Neural progenitor cell (in vitro differentiated cells): Measurements from ENCODE around the gene PTPN23. TPM values are rescaled to one million over a fixed set of nuclear protein-coding genes. Genes with fewer than 3 reads are reported as not detected.
"Not testable (repeated sequence)": the region's sequence is repeated elsewhere in the genome, so short reads cannot be mapped to it uniquely, and the experiment has no call there.

ENCODE experiments used
- DNase-seq: peaks from one replicate; pipeline ENCODE4 v3.0.0-alpha.2; 2016; ENCODE audit warnings: low spot score
- H2AFZ ChIP-seq: fragments of 200-600 bp; sonication (generic); replicated peaks from 2 replicates; pipeline ENCODE4 v1.6.1; 2016; ENCODE audit warnings: antibody characterized with exemption
- H3F3A ChIP-seq: fragments of 200-600 bp; sonication (generic); 2 replicates; pipeline ENCODE4 v1.6.1; 2016; ENCODE audit warnings: antibody characterized with exemption, low read depth
- H3K27ac ChIP-seq: fragments of 200-600 bp; sonication (generic); 2 replicates; pipeline ENCODE4 v1.5.1; 2016; ENCODE audit warnings: mild to moderate bottlenecking
- H3K27me3 ChIP-seq: fragments of 200-600 bp; sonication (generic); 2 replicates; pipeline ENCODE4 v1.6.1; 2016; ENCODE audit warnings: mild to moderate bottlenecking, moderate library complexity
- H3K36me3 ChIP-seq: fragments of 200-600 bp; sonication (generic); 2 replicates; pipeline ENCODE4 v1.5.1; 2016
- H3K4me1 ChIP-seq: fragments of 200-600 bp; sonication (generic); 2 replicates; pipeline ENCODE4 v1.6.1; 2016; ENCODE audit warnings: mixed run types
- H3K4me2 ChIP-seq: fragments of 200-600 bp; sonication (generic); 2 replicates; pipeline ENCODE4 v1.6.1; 2016
- H3K4me3 ChIP-seq: fragments of 200-600 bp; sonication (generic); 2 replicates; pipeline ENCODE4 v1.5.1; 2016
- H3K79me2 ChIP-seq: fragments of 200-600 bp; sonication (generic); 2 replicates; pipeline ENCODE4 v1.6.1; 2016; ENCODE audit warnings: low read depth
- H3K9ac ChIP-seq: fragments of 200-600 bp; sonication (generic); 2 replicates; pipeline ENCODE4 v1.6.1; 2016
- H3K9me3 ChIP-seq: fragments of 200-600 bp; sonication (generic); 2 replicates; pipeline ENCODE4 v1.5.1; 2016; ENCODE audit warnings: low read depth
- H4K20me1 ChIP-seq: fragments of 200-600 bp; sonication (generic); 2 replicates; pipeline ENCODE4 v1.6.1; 2016; ENCODE audit warnings: low read depth
- H3K27ac Mint-ChIP-seq: 3 replicates; pipeline ENCODE4 v1.8.0; 2021; ENCODE audit warnings: mixed read lengths
- H3K27me3 Mint-ChIP-seq: 2 replicates; pipeline ENCODE4 v1.8.0; 2022; ENCODE audit warnings: low read depth, mild to moderate bottlenecking, inconsistent platforms, moderate library complexity, mixed read lengths; ENCODE audit not compliant: insufficient read depth
- H3K36me3 Mint-ChIP-seq: 3 replicates; pipeline ENCODE4 v1.8.0; 2021; ENCODE audit warnings: mixed read lengths
- H3K4me1 Mint-ChIP-seq: 3 replicates; pipeline ENCODE4 v1.8.0; 2021; ENCODE audit warnings: mixed read lengths
- H3K4me3 Mint-ChIP-seq: 3 replicates; pipeline ENCODE4 v1.8.0; 2021; ENCODE audit warnings: mild to moderate bottlenecking, moderate library complexity, mixed read lengths
- H3K9me3 Mint-ChIP-seq: 3 replicates; pipeline ENCODE4 v1.8.0; 2020; ENCODE audit warnings: mixed read lengths
- CTCF ChIP-seq: fragments of 200-600 bp; sonication (generic); IDR thresholded peaks from 2 replicates; pipeline ENCODE4 v1.5.1; 2017; ENCODE audit warnings: antibody characterized with exemption, mild to moderate bottlenecking
- EZH2 ChIP-seq: fragments of 200-600 bp; sonication (generic); IDR thresholded peaks from 2 replicates; pipeline ENCODE4 v1.6.1; 2017; ENCODE audit warnings: antibody characterized with exemption, mild to moderate bottlenecking, moderate library complexity
- EZH2phosphoT487 ChIP-seq: fragments of 200-600 bp; sonication (generic); IDR thresholded peaks from 2 replicates; pipeline ENCODE4 v1.6.1; 2017; ENCODE audit warnings: antibody characterized with exemption
- total RNA-seq: library from RNA; depleted of rRNA; stranded (reverse); fragments of >200 nt; gene quantifications from 2 replicates; pipeline ENCODE4 v1.2.3, GENCODE V29; 2015; ENCODE audit warnings: low replicate concordance

The PTPN23 gene
- total RNA-seq, 1 donor from 2014 or later: 3.4 TPM

- no peak for DNase-seq
These were observed 71.8 kb downstream of the PTPN23 start for GRCh38 chr3:47452453-47453215.

GRCh38 chr3:47455806-47456452, 75.1 kb downstream of the PTPN23 start:
- Histone ChIP-seq H3K36me3 (no peaks in the 10 kb centered on the region), H3K4me2 (no peak overlapping the region), H3F3A (peaks cover 5% of the 10 kb centered on the region), H3K9me3 (no peaks in the 10 kb centered on the region), H3K9ac (no peak overlapping the region), H3K79me2 (peaks cover 89% of the 10 kb centered on the region), H2AFZ (no peak overlapping the region), H4K20me1 (peaks cover 15% of the 10 kb centered on the region), H3K4me3 (no peak overlapping the region), H3K27ac (no peak overlapping the region), H3K27me3 (no peaks in the 10 kb centered on the region), H3K4me1 (no peaks in the 10 kb centered on the region)
- no peak overlapping the region for H3K27ac Mint-ChIP-seq
- peaks cover 4% of the 10 kb centered on the region for H3K27me3 Mint-ChIP-seq
- peaks cover 17% of the 10 kb centered on the region for H3K9me3 Mint-ChIP-seq
- no peak for TF ChIP-seq EZH2phosphoT487
- TF ChIP-seq CTCF: no peak
- TF ChIP-seq EZH2: no peak
- H3K4me1 Mint-ChIP-seq: no peaks in the 10 kb centered on the region
- no peak for DNase-seq
- no peak overlapping the region for H3K4me3 Mint-ChIP-seq
- peaks cover 20% of the 10 kb centered on the region for H3K36me3 Mint-ChIP-seq

More at GRCh38 chr3:47452453-47453215, 71.8 kb downstream of the PTPN23 start:
- peaks cover 14% of the 10 kb centered on the region for H3K9me3 Mint-ChIP-seq
- no peaks in the 10 kb centered on the region for H3K4me1 ChIP-seq
- H3K4me3 ChIP-seq: no peak overlapping the region
- no peak overlapping the region for H3K4me2 ChIP-seq
- H3K36me3 ChIP-seq: no peaks in the 10 kb centered on the region
- H3K27me3 ChIP-seq: no peaks in the 10 kb centered on the region
- H3K4me3 Mint-ChIP-seq: no peak overlapping the region
- peaks cover 5% of the 10 kb centered on the region for H3F3A ChIP-seq
- peaks cover 66% of the 10 kb centered on the region for H3K79me2 ChIP-seq
- H2AFZ ChIP-seq: no peak overlapping the region
- no peaks in the 10 kb centered on the region for H3K9me3 ChIP-seq
- H3K27ac ChIP-seq: no peak overlapping the region
- peaks cover under 1% of the 10 kb centered on the region for H3K27me3 Mint-ChIP-seq
- TF ChIP-seq CTCF (no peak), EZH2 (no peak), EZH2phosphoT487 (no peak)
- H3K4me1 Mint-ChIP-seq: no peaks in the 10 kb centered on the region
- peaks cover 15% of the 10 kb centered on the region for H4K20me1 ChIP-seq
- H3K27ac Mint-ChIP-seq: no peak overlapping the region
- H3K9ac ChIP-seq: no peak overlapping the region
- peaks cover 13% of the 10 kb centered on the region for H3K36me3 Mint-ChIP-seq

GRCh38 chr3:47456984-47457383, 76.2 kb downstream of the PTPN23 start:
- peaks cover 5% of the 10 kb centered on the region for H3F3A ChIP-seq
- H3K4me1 ChIP-seq: no peaks in the 10 kb centered on the region
- no peak overlapping the region for H3K4me3 Mint-ChIP-seq

GRCh38 chr3:47459534-47460085, 78.8 kb downstream of the PTPN23 start:
- peak overlapping the region; percentile 19 for H3K27ac Mint-ChIP-seq
- H3K9me3 ChIP-seq, H3K27ac ChIP-seq, H3F3A ChIP-seq, H3K27me3 Mint-ChIP-seq, H3K9ac ChIP-seq, H3K4me1 ChIP-seq, H3K4me3 Mint-ChIP-seq, H3K4me3 ChIP-seq, H3K36me3 ChIP-seq, H3K4me2 ChIP-seq, DNase-seq, H3K27me3 ChIP-seq, H2AFZ ChIP-seq, H3K4me1 Mint-ChIP-seq, H3K9me3 Mint-ChIP-seq: not testable (repeated sequence)
- Histone ChIP-seq H3K79me2 (peaks cover 100% of the 10 kb centered on the region), H4K20me1 (peaks cover 34% of the 10 kb centered on the region)
- peaks cover 11% of the 10 kb centered on the region for H3K36me3 Mint-ChIP-seq

More at GRCh38 chr3:47456984-47457383, 76.2 kb downstream of the PTPN23 start:
- no peak for DNase-seq
- Histone ChIP-seq H3K36me3 (no peaks in the 10 kb centered on the region), H3K79me2 (peaks cover 97% of the 10 kb centered on the region), H3K9me3 (no peaks in the 10 kb centered on the region), H2AFZ (no peak overlapping the region), H3K27ac (no peak overlapping the region), H3K4me3 (no peak overlapping the region), H3K9ac (no peak overlapping the region), H4K20me1 (peaks cover 21% of the 10 kb centered on the region), H3K27me3 (no peaks in the 10 kb centered on the region), H3K4me2 (no peak overlapping the region)
- H3K27ac Mint-ChIP-seq: peak overlapping the region; percentile 69
- peaks cover 15% of the 10 kb centered on the region for H3K9me3 Mint-ChIP-seq
- TF ChIP-seq EZH2phosphoT487 (no peak), CTCF (no peak), EZH2 (no peak)
- H3K36me3 Mint-ChIP-seq: peaks cover 20% of the 10 kb centered on the region
- peaks cover 4% of the 10 kb centered on the region for H3K27me3 Mint-ChIP-seq
- no peaks in the 10 kb centered on the region for H3K4me1 Mint-ChIP-seq
